Fibroblast of skin of left biceps (primary cell): ENCODE measurements around the gene MAP3K9.
"Not testable (repeated sequence)": the region's sequence is repeated elsewhere in the genome, so short reads cannot be mapped to it uniquely, and the experiment has no call there.

Source experiments
- DNase-seq, 2 experiments: peaks; one replicate each; pipeline ENCODE4 v3.0.0-alpha.2; 2013; ENCODE audit warnings: low read depth in 2 of 2

The MAP3K9 gene

GRCh38 chr14:70724944-70725343, 84.4 kb downstream of the MAP3K9 start:
- DNase-seq = no peak

- DNase-seq = no peak
These were observed 85.2 kb downstream of the MAP3K9 start for GRCh38 chr14:70724110-70724509.

- no peak for DNase-seq
These were observed 86.0 kb downstream of the MAP3K9 start for GRCh38 chr14:70723276-70723675.

- no peak for DNase-seq
These were observed 86.9 kb downstream of the MAP3K9 start for GRCh38 chr14:70722418-70722817.

- DNase-seq = no peak
These were observed 87.8 kb downstream of the MAP3K9 start for GRCh38 chr14:70721542-70721941.

GRCh38 chr14:70718383-70719118, 90.8 kb downstream of the MAP3K9 start:
- DNase-seq = no peak

- DNase-seq = no peak
These were observed 92.4 kb downstream of the MAP3K9 start for GRCh38 chr14:70716958-70717357.

- DNase-seq = no peak
These were observed 92.8 kb downstream of the MAP3K9 start for GRCh38 chr14:70716483-70716882.

GRCh38 chr14:70714055-70714550, 95.2 kb downstream of the MAP3K9 start:
- peak; percentile 18 to 27 for DNase-seq

- DNase-seq = no peak
These were observed 95.8 kb downstream of the MAP3K9 start for GRCh38 chr14:70713511-70713916.

- DNase-seq = no peak
These were observed 96.2 kb downstream of the MAP3K9 start for GRCh38 chr14:70713096-70713495.

- DNase-seq = no peak
These were observed 97.9 kb downstream of the MAP3K9 start for GRCh38 chr14:70711451-70711850.

- DNase-seq = no peak
These were observed 99.5 kb downstream of the MAP3K9 start for GRCh38 chr14:70709726-70710382.

- no peak for DNase-seq
These were observed 100.4 kb downstream of the MAP3K9 start for GRCh38 chr14:70708717-70709570.

GRCh38 chr14:70707138-70708038, 101.9 kb downstream of the MAP3K9 start:
- DNase-seq = peak in 1 of 2 experiments; percentile 3

GRCh38 chr14:70706177-70706576, 103.1 kb downstream of the MAP3K9 start:
- DNase-seq = no peak

- DNase-seq = no peak
These were observed 104.4 kb downstream of the MAP3K9 start for GRCh38 chr14:70704960-70705359.

GRCh38 chr14:70703621-70704168, 105.6 kb downstream of the MAP3K9 start:
- not testable (repeated sequence) for DNase-seq

- no peak for DNase-seq
These were observed 107.2 kb downstream of the MAP3K9 start for GRCh38 chr14:70702161-70702560.

- DNase-seq = no peak
These were observed 107.7 kb downstream of the MAP3K9 start for GRCh38 chr14:70701610-70702009.
